ENCODE data around the gene ADAMTS3.

ADAMTS3 gene

GRCh38 chr4:72388521-72388920 lies 180.5 kb downstream of the ADAMTS3 start (continued):
- TF ChIP-seq PATZ1 (CRISPR knock-in tag; IDR thresholded peaks at IDR 0.05; ENCODE audit: borderline replicate concordance) (no peak), OSR1 (CRISPR knock-in tag; IDR thresholded peaks at IDR 0.05) (no peak), ESRRG (CRISPR knock-in tag; IDR thresholded peaks at IDR 0.05) (no peak), TOX (CRISPR knock-in tag; IDR thresholded peaks at IDR 0.05; ENCODE audit: borderline replicate concordance) (no peak), PPARA (CRISPR knock-in tag; IDR thresholded peaks at IDR 0.05; ENCODE audit: borderline replicate concordance) (no peak), BACH2 (CRISPR knock-in tag; IDR thresholded peaks at IDR 0.05; ENCODE audit: borderline replicate concordance) (no peak)

GRCh38 chr4:72387959-72388358 lies 181.1 kb downstream of the ADAMTS3 start:
- no peak for ATAC-seq
- TF ChIP-seq ISL1 (CRISPR knock-in tag; IDR thresholded peaks at IDR 0.05) (no peak), ZFP30 (CRISPR knock-in tag; IDR thresholded peaks at IDR 0.05) (no peak), CSRNP3 (CRISPR knock-in tag; IDR thresholded peaks at IDR 0.05) (no peak), ZNF565 (CRISPR knock-in tag; conservative IDR thresholded peaks at IDR 0.05; ENCODE audit: low read depth) (no peak), RARB (CRISPR knock-in tag; IDR thresholded peaks at IDR 0.05) (no peak), CSDC2 (CRISPR knock-in tag; IDR thresholded peaks at IDR 0.05) (no peak), POU6F1 (CRISPR knock-in tag; IDR thresholded peaks at IDR 0.05; ENCODE audit: borderline replicate concordance, low read depth) (no peak), CREB5 (CRISPR knock-in tag; IDR thresholded peaks at IDR 0.05; ENCODE audit: low read depth) (no peak), ZNF70 (CRISPR knock-in tag; IDR thresholded peaks at IDR 0.05) (no peak)

GRCh38 chr4:72383439-72383838 lies 185.6 kb downstream of the ADAMTS3 start:
- no peak for TF ChIP-seq ZC3H10 (CRISPR knock-in tag; IDR thresholded peaks at IDR 0.05)
- no peak for TF ChIP-seq OSR1 (CRISPR knock-in tag; IDR thresholded peaks at IDR 0.05)
- no peak for TF ChIP-seq PATZ1 (CRISPR knock-in tag; IDR thresholded peaks at IDR 0.05; ENCODE audit: borderline replicate concordance)
- no peak for TF ChIP-seq TCF4 (CRISPR knock-in tag; IDR thresholded peaks at IDR 0.05; ENCODE audit: borderline replicate concordance)
- TF ChIP-seq SNAI2 (CRISPR knock-in tag; IDR thresholded peaks at IDR 0.05): no peak
- TF ChIP-seq GLIS3 (CRISPR knock-in tag; IDR thresholded peaks at IDR 0.05): no peak
- TF ChIP-seq ZFP3 (CRISPR knock-in tag; IDR thresholded peaks at IDR 0.05): no peak
- TF ChIP-seq ZFP30 (CRISPR knock-in tag; IDR thresholded peaks at IDR 0.05): no peak
- TF ChIP-seq PPARA (CRISPR knock-in tag; IDR thresholded peaks at IDR 0.05; ENCODE audit: borderline replicate concordance): no peak
- ATAC-seq: no peak

GRCh38 chr4:72378901-72379300 lies 190.1 kb downstream of the ADAMTS3 start:
- no peak for ATAC-seq
- TF ChIP-seq TSHZ2 (CRISPR knock-in tag; IDR thresholded peaks at IDR 0.05) (no peak), PATZ1 (CRISPR knock-in tag; IDR thresholded peaks at IDR 0.05; ENCODE audit: borderline replicate concordance) (no peak), CSDC2 (CRISPR knock-in tag; IDR thresholded peaks at IDR 0.05) (no peak), PPARA (CRISPR knock-in tag; IDR thresholded peaks at IDR 0.05; ENCODE audit: borderline replicate concordance) (no peak), POU6F1 (CRISPR knock-in tag; IDR thresholded peaks at IDR 0.05; ENCODE audit: borderline replicate concordance, low read depth) (no peak)

Measured in SK-N-SH treated with all-trans-retinoic acid at 6 μM for 48 hours (cell line).